Thyroid gland (tissue), 4 donors: ENCODE results near the gene RPS6KA5. TPM values are rescaled to one million over a fixed set of nuclear protein-coding genes. Genes with fewer than 3 reads are reported as not detected.

Source experiments
- DNase-seq, 2 donors: peaks; one replicate each; pipeline ENCODE4 v3.0.0-alpha.2; 2019
- H3K27ac ChIP-seq, 3 donors: fragments of 200-600 bp; sonication (generic); 1 replicate in 2 of 3; 2 replicates in 1 of 3; pipeline ENCODE4 v1.5.1; 2016 to 2019; ENCODE audit warnings: mild to moderate bottlenecking in 1 of 3, moderate library complexity in 1 of 3
- H3K27me3 ChIP-seq: fragments of 200-600 bp; sonication (generic); one replicate; pipeline ENCODE4 v1.5.1; 2019
- H3K36me3 ChIP-seq, 2 donors: fragments of 200-600 bp; sonication (generic); one replicate each; pipeline ENCODE4 v1.5.1; 2016 to 2019
- H3K4me1 ChIP-seq, 2 donors: fragments of 200-600 bp; sonication (generic); one replicate each; pipeline ENCODE4 v1.5.1; 2017 to 2019
- H3K4me3 ChIP-seq, 3 donors: fragments of 200-600 bp; sonication (generic); replicated peaks in 1 of 3; 1 replicate in 2 of 3; 2 replicates in 1 of 3; pipeline ENCODE4 v1.5.1; 2016; ENCODE audit warnings: mild to moderate bottlenecking in 1 of 3
- H3K9me3 ChIP-seq: fragments of 200-600 bp; sonication (generic); one replicate; pipeline ENCODE4 v1.5.1; 2017
- POLR2A ChIP-seq, 2 donors: fragments of 450-650 bp; IDR thresholded peaks; one replicate each; pipeline ENCODE4 v1.6.1; 2017; ENCODE audit warnings: antibody characterized with exemption in 2 of 2, mild to moderate bottlenecking in 2 of 2, moderate library complexity in 1 of 2
- WGBS, 2 donors: methylation state at CpG; one replicate each; pipeline ENCODE4 v1.1.5; 2017; 5-methylcytosine and 5-hydroxymethylcytosine counted together
- intact Hi-C: fragments of 100-400 bp; cut with DNase I; formaldehyde crosslinking; loops from one replicate; pipeline ENCODE4 v1.15.1; 2023
- total RNA-seq, 4 donors: library from RNA; depleted of rRNA; stranded (reverse); fragments of >200 nt; gene quantifications; one replicate each; pipeline ENCODE4 v1.2.3, GENCODE V29; 2016
- TF ChIP-seq, protein P1 (sequence below), 6 experiments: fragments of 200-600 bp in 3 of 6; fragments of 450-650 bp in 3 of 6; sonication (generic) in 3 of 6; IDR thresholded peaks; one replicate each; pipeline ENCODE4 v1.5.1; 2016 to 2019; ENCODE audit warnings: antibody characterized with exemption in 6 of 6, mild to moderate bottlenecking in 2 of 6, inconsistent platforms in 1 of 6, moderate library complexity in 1 of 6

Gene RPS6KA5
- total RNA-seq, 4 donors from 2014 or later, result 6.4 to 17.4 (median 8.9) TPM

DNA sequence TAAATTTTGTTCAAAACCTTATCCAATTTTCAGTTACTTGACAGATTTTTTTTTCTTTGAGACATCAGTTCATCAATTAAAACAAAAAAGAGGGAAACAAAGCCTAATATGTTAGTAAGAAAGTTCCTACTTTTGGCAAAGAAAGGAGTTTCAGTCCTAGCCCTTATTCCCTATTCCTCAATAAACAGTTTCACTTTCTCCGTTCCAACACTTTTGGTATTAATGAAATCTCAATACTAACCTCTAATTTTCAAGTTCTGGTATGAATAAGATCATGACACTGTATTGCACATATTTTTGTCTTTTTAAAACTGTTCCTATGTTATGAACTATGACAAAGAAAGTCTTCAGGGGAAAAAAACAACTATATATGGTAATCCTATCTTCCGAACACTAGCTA is 48.4 kb downstream of the RPS6KA5 start:
- Histone ChIP-seq H3K9me3 (no peaks in the 10 kb centered on the region), H3K27ac (peak overlapping the region in 2 of 3 donors; percentile 36 to 43), H3K4me3 (no peak overlapping the region), H3K36me3 (no peaks in the 10 kb centered on the region), H3K4me1 (peaks cover 12 to 14% of the 10 kb centered on the region in 2 donors), H3K27me3 (no peaks in the 10 kb centered on the region)
- no peak for DNase-seq
- intact Hi-C loops, result no loop called here
- TF ChIP-seq, protein P1, sequence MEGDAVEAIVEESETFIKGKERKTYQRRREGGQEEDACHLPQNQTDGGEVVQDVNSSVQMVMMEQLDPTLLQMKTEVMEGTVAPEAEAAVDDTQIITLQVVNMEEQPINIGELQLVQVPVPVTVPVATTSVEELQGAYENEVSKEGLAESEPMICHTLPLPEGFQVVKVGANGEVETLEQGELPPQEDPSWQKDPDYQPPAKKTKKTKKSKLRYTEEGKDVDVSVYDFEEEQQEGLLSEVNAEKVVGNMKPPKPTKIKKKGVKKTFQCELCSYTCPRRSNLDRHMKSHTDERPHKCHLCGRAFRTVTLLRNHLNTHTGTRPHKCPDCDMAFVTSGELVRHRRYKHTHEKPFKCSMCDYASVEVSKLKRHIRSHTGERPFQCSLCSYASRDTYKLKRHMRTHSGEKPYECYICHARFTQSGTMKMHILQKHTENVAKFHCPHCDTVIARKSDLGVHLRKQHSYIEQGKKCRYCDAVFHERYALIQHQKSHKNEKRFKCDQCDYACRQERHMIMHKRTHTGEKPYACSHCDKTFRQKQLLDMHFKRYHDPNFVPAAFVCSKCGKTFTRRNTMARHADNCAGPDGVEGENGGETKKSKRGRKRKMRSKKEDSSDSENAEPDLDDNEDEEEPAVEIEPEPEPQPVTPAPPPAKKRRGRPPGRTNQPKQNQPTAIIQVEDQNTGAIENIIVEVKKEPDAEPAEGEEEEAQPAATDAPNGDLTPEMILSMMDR (IDR thresholded peaks at IDR 0.05), result no peak
- no peak for TF ChIP-seq POLR2A (IDR thresholded peaks at IDR 0.05)
- WGBS, 2 donors, result 83 to 93% methylated on average over 2 of the region's 2 CpGs

DNA sequence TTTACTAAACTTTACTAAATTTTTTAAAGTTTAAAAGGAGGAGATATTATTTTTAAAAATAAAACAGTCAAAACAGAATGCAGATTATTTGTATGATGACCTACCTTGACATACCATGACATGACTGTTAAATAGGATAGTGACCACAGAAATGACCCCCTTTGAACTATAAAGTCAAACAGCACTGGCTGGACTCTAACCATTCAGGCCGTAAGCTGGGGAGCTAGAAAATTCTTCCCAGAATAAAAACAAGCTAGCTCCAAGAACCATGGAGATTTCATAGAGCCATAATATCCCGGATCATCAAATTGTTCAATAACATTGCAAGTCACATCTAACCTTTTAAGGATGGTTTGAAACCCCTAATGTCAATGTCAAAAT is 50.3 kb downstream of the RPS6KA5 start:
- no peak for TF ChIP-seq POLR2A (IDR thresholded peaks at IDR 0.05)
- TF ChIP-seq, protein P1 (IDR thresholded peaks at IDR 0.05), result no peak
- Histone ChIP-seq H3K27me3 (no peaks in the 10 kb centered on the region), H3K9me3 (no peaks in the 10 kb centered on the region), H3K27ac (no peak overlapping the region), H3K4me1 (peaks cover 12 to 14% of the 10 kb centered on the region in 2 donors), H3K36me3 (no peaks in the 10 kb centered on the region), H3K4me3 (no peak overlapping the region)
- intact Hi-C loops, result no loop called here
- DNase-seq, result no peak
- 94 to 95% methylated on average over 2 of the region's 2 CpGs for WGBS, 2 donors

DNA sequence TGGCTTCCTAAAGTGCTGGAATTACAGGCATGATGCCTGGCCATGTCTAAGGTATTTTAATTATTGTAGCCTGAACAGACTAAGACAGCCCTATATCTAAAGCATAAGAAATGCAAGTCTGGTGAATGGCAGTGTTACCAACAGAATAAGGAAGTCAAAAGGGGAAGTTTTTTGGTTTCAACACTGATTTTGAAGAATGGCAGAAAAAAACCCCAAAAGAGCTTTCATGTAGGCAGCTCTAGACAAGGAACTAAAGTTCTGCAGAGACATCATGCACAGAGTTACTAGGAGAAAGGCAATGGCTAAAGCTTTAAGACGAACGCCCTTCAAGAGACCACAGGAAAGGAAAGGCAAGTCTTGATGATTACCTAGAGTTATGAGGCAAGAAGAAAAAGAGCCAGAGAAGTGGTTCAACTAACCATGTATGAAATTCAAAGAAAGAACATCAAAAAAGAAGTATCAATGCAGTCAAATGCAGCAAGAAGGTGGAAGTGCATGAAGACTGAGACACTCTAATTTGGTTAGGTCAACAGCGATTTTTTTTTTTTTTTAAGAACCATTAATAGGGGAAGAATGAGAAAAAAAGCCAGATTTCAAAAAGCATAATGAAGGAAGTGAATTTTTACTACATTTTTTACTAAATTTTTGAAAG is 50.8 kb downstream of the RPS6KA5 start:
- no peak for DNase-seq
- peaks cover 12 to 14% of the 10 kb centered on the region in 2 donors for H3K4me1 ChIP-seq
- TF ChIP-seq, protein P1 (IDR thresholded peaks at IDR 0.05), result no peak
- no peak for TF ChIP-seq POLR2A (IDR thresholded peaks at IDR 0.05)
- 90 to 95% methylated on average over 3 of the region's 3 CpGs for WGBS, 2 donors
- no peak overlapping the region for H3K4me3 ChIP-seq
- no peaks in the 10 kb centered on the region for H3K36me3 ChIP-seq
- no peaks in the 10 kb centered on the region for H3K9me3 ChIP-seq
- no peak overlapping the region for H3K27ac ChIP-seq
- intact Hi-C loops, result no loop called here
- no peaks in the 10 kb centered on the region for H3K27me3 ChIP-seq

DNA sequence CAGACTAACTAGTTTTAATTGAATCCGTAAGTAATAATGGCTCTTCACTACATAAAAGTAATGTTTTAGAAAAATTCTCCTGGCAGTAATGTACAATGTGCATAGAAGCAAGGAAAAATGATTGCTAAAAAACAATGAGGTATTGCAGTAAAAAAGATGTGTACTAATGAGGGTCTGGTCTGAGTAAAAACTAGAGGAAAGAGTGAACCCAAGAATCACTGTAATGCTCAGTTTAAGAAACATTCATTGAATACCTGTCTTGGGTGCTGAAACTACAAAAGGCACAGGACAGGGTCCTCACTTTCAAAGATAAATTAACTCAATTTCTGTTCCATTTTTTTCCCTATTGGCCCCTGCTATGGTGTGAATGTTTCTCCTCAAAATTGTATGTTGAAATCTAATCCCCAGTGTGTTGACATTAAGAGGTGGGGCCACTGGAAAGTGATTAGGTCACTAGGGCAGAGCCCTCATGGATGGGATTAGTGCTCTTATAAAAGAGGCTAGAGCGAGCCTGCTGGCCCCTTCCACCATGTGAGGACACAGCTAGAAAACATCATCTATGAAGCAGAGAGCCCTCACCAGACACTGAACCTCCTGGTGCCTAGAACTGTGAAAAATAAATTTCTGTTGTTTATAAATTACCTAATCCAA is 51.6 kb downstream of the RPS6KA5 start:
- Histone ChIP-seq H3K27ac (no peak overlapping the region), H3K4me1 (peaks cover 12 to 14% of the 10 kb centered on the region in 2 donors), H3K9me3 (no peaks in the 10 kb centered on the region), H3K4me3 (no peak overlapping the region), H3K27me3 (no peaks in the 10 kb centered on the region), H3K36me3 (no peaks in the 10 kb centered on the region)
- WGBS, 2 donors, result 90 to 94% methylated on average over 2 of the region's 2 CpGs
- no peak for DNase-seq
- TF ChIP-seq, protein P1 (IDR thresholded peaks at IDR 0.05), result no peak
- TF ChIP-seq POLR2A (IDR thresholded peaks at IDR 0.05), result no peak
- intact Hi-C loops, result no loop called here

DNA sequence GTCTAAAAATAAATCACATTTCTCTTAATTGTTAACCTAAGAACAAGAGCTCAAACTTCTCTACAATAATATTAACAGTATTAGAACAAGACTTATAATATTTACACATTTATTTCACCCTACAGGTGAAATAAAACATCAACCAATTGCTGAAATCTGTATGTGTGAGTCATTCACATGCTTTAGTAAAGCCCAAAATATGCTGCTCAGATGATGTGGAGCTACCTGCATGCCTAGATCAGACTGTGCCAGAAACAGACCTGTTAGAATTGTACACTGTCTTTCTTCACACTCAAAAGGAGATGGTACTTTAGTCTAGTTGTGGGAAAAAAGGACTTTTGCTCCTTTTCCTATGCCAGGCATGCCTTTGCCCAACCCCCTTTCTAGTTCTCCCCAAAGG is 54.7 kb downstream of the RPS6KA5 start:
- H3K4me1 ChIP-seq, result no peaks in the 10 kb centered on the region
- H3K36me3 ChIP-seq, result no peaks in the 10 kb centered on the region
- DNase-seq, result no peak
- intact Hi-C loops, result no loop called here
- H3K27me3 ChIP-seq, result no peaks in the 10 kb centered on the region
- TF ChIP-seq, protein P1 (IDR thresholded peaks at IDR 0.05), result no peak
- TF ChIP-seq POLR2A (IDR thresholded peaks at IDR 0.05), result no peak
- no peak overlapping the region for H3K4me3 ChIP-seq
- H3K9me3 ChIP-seq, result no peaks in the 10 kb centered on the region
- H3K27ac ChIP-seq, result no peak overlapping the region
